Gastrocnemius medialis (tissue), 4 donors: ENCODE data around the gene PCLO.

Source experiments
- CTCF ChIP-seq, 5 experiments: fragments of 450-650 bp in 3 of 5; fragments of 200-600 bp in 2 of 5; sonication (generic) in 2 of 5; IDR thresholded peaks in 4 of 5; conservative IDR thresholded peaks in 1 of 5; 1 replicate in 4 of 5; 2 replicates in 1 of 5; pipeline ENCODE4 v1.5.1; 2016 to 2019; ENCODE audit warnings: antibody characterized with exemption in 5 of 5, mild to moderate bottlenecking in 3 of 5, moderate library complexity in 3 of 5
- POLR2A ChIP-seq, 2 donors: fragments of 450-650 bp; IDR thresholded peaks; one replicate each; pipeline ENCODE4 v1.6.1; 2017; ENCODE audit warnings: antibody characterized with exemption in 2 of 2, mild to moderate bottlenecking in 2 of 2, moderate library complexity in 2 of 2

GRCh38 chr7:82859106-82859850 is 303.4 kb downstream of the PCLO start:
- no peak for TF ChIP-seq CTCF (IDR thresholded peaks at IDR 0.05 in 4 of 5, conservative IDR thresholded peaks at IDR 0.05 in 1 of 5)
- TF ChIP-seq POLR2A (IDR thresholded peaks at IDR 0.05), result no peak
